ENCODE results near the gene ADRB1.

Gene ADRB1

GRCh38 chr10:114017873-114018272 lies 25.8 kb upstream of the ADRB1 start:
- no peak for DNase-seq (ENCODE audit: low read depth)
- TF ChIP-seq CTCF (IDR thresholded peaks at IDR 0.05; ENCODE audit: insufficient read depth, low read depth, low read length, missing control alignments), result no peak
- H3K4me3 ChIP-seq (ENCODE audit: low read length), result no peak overlapping the region

- TF ChIP-seq CTCF (IDR thresholded peaks at IDR 0.05; ENCODE audit: insufficient read depth, low read depth, low read length, missing control alignments), result no peak
- no peak overlapping the region for H3K4me3 ChIP-seq (ENCODE audit: low read length)
- no peak for DNase-seq (ENCODE audit: low read depth)
These were observed 24.4 kb upstream of the ADRB1 start for GRCh38 chr10:114019226-114019625.

- no peak overlapping the region for H3K4me3 ChIP-seq (ENCODE audit: low read length)
- no peak for DNase-seq (ENCODE audit: low read depth)
- TF ChIP-seq CTCF (IDR thresholded peaks at IDR 0.05; ENCODE audit: insufficient read depth, low read depth, low read length, missing control alignments), result no peak
These were observed 22.5 kb upstream of the ADRB1 start for GRCh38 chr10:114021154-114021553.

GRCh38 chr10:114021717-114022680 lies 21.7 kb upstream of the ADRB1 start:
- no peak for DNase-seq (ENCODE audit: low read depth)

GRCh38 chr10:114022766-114023597 lies 20.7 kb upstream of the ADRB1 start:
- DNase-seq (ENCODE audit: low read depth), result no peak
- no peak for TF ChIP-seq CTCF (IDR thresholded peaks at IDR 0.05; ENCODE audit: insufficient read depth, low read depth, low read length, missing control alignments)
- no peak overlapping the region for H3K4me3 ChIP-seq (ENCODE audit: low read length)

More at GRCh38 chr10:114021717-114022680, 21.7 kb upstream of the ADRB1 start:
- H3K4me3 ChIP-seq (ENCODE audit: low read length), result no peak overlapping the region
- TF ChIP-seq CTCF (IDR thresholded peaks at IDR 0.05; ENCODE audit: insufficient read depth, low read depth, low read length, missing control alignments), result no peak

GRCh38 chr10:114024876-114025610 lies 18.6 kb upstream of the ADRB1 start:
- DNase-seq (ENCODE audit: low read depth), result peak; percentile 79
- no peak overlapping the region for H3K4me3 ChIP-seq (ENCODE audit: low read length)
- no peak for TF ChIP-seq CTCF (IDR thresholded peaks at IDR 0.05; ENCODE audit: insufficient read depth, low read depth, low read length, missing control alignments)
